HG02642 (cell line): ENCODE results near the gene MBIP.

Experiments
- ATAC-seq: cut with Tn5 transposase; IDR thresholded peaks from one replicate; pipeline ENCODE4 v1.9.1; 2021; ENCODE audit warnings: mild to moderate bottlenecking; ENCODE audit not compliant: unreplicated experiment, poor library complexity

The MBIP gene

GRCh38 chr14:36271222-36271621 lies 49.2 kb downstream of the MBIP start:
- ATAC-seq = no peak

DNA sequence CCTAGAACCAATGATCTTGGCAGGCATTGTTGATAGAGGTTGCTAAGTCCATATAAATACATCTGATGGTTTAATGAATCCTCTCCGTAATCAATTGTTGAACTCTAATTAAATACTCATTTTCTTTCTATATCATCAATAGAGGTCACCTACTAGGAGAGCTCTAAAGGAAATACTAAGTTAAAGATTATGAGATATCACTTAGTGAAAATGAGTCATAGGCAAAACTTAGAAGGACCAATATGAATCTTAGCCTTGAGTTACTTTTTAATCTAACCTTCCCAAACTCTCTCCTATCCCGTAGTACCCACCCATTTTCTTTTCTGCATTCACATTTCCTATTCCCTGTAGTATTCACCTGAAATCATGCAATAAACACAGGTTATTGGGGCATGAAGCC lies 50.2 kb downstream of the MBIP start:
- ATAC-seq = no peak

- no peak for ATAC-seq
These were observed 52.3 kb downstream of the MBIP start for GRCh38 chr14:36268121-36268520.

DNA sequence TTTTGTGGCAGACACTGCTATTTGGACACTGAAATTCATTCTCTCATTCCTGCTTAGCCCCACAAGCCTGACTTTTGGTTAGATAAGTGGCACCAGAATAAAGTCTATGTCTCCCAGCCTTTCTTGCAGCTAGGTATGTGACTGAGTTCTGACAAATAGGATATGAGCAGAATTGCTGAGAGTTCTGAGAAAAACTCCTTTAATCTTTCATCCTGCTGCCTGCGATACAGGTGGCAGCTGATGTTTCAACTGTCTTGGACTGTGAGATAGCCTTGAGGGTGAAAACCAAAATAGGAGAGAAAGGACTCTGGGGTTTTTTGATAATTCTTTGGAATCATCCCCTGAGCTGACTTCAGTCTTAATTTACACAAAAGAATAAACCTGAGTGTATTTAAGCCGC lies 55.8 kb downstream of the MBIP start:
- no peak for ATAC-seq

- ATAC-seq = no peak
These were observed 56.3 kb downstream of the MBIP start for GRCh38 chr14:36264107-36264506.

- no peak for ATAC-seq
These were observed 59.3 kb downstream of the MBIP start for GRCh38 chr14:36260970-36261640.

DNA sequence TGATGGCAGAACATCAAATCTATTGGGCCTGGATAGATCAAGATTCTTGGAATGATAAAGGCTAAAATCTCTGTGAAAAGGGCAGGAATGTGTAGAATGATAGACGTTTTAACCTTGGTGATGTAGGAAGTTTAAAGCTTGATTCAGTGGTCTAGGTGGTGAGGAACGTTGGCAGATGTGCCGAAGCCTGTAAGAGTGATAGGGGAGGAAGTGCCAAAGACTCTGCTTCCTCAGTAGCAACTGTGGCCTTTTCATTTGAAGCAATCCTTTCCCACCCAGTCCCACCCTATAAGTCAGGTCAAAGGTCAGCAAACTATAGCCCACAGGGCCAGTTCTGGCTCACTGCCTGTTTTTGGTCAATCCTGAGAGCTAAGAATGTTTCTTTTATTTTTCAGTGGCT lies 62.2 kb downstream of the MBIP start:
- no peak for ATAC-seq

DNA sequence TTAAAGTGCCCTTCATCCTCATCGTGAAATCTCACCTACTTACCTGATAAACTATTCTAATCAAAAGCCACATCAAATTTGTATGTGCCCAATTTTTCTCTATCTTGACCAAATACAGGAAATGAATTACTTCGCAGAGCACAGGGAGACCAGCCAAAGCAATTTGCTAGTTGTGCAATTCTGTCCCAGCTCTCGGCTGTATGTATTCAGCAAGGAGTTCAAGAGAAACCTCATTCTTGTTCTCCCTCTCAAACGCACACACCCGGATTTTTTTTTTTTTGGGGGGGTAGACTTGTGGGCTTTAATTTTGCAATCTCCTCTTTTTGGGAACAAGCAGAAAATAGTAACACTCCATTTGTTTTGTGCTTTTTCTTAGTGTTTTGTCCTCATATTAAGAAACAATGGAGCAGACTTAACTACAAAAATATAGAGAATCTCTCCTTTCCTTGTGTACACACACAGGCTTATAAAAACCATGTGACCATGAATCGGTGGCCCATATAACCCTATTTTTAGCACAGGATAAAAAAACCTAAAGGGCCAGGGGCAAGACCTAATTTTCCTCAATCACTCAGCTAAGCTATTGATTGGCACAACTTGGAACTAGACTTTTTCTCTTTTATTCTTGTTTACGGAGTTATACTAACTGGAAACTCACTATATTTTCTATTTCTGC lies 64.2 kb downstream of the MBIP start:
- no peak for ATAC-seq

GRCh38 chr14:36254020-36254624 lies 66.3 kb downstream of the MBIP start:
- ATAC-seq = no peak
